ENCODE results near the gene RERG.

RERG gene

GRCh38 chr12:15183821-15184220, 37.4 kb downstream of the RERG start:
- DNase-seq, result no peak

DNA sequence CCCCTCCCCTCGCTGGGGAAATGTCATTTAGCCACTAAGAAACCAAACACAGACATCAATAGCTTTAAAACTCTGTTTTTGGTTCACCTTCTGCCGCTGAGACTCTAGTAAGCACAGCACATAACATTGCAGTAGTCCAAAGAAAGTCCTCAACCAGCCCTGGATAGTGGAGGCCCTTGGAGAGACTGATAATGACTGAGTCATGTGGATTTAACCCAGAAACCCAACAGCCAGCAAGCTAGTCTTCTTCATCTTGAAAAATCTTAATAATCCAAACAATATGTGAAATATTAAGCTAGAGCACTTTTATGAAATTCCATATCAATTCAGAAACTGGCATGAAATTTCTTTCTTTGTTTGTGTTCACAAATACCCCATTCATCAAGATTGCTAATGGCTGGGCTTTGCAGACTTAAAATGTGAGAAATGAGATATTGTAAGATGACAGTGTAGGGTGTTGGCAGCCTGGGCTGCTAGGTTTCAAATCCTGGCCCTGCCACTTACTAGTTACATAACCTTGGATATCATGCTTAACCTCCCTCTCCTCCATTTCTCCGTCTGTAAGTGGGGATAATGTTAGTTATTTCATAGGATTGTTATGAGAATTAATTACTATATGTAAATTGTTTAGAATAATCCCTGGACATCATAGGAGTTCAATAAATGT, 40.1 kb downstream of the RERG start:
- DNase-seq, result no peak

GRCh38 chr12:15180325-15180724, 40.9 kb downstream of the RERG start:
- DNase-seq, result no peak

GRCh38 chr12:15179672-15180071, 41.5 kb downstream of the RERG start:
- DNase-seq, result no peak

- DNase-seq, result no peak
Measured at GRCh38 chr12:15173142-15173541, 48.1 kb downstream of the RERG start.

DNA sequence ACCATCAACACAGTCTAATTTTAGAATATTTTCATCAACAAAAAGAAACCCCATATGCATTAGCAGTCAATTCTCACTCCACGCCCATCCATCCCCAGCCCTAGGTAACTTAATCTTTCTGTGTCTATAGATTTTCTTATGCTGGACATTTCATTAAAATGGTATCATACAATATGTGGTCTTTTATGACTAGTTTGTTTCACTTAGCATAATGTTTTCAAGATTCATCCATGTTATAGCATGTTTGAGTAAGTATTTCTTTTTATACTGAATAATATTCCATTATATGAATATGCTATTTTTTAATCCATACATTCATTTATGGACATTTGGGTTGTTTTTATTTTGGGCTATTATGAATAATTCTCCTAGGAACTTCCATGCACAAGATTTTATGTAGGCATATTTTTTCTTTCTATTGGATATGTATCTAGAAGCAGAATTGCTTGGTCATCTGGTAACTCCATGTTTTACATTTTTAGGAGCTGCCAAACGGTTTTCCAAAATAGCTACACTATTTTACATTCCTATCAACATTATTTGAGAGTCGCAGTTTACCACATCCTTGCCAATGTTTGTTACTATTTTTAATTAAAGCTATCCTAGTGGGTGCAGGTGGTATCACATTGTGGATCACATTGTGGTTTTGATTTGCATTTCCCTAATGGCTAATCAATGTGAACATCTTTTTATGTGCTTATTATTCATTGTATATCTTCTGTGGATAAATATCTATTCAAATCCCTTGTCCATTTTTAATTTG, 49.0 kb downstream of the RERG start:
- no peak for DNase-seq

DNA sequence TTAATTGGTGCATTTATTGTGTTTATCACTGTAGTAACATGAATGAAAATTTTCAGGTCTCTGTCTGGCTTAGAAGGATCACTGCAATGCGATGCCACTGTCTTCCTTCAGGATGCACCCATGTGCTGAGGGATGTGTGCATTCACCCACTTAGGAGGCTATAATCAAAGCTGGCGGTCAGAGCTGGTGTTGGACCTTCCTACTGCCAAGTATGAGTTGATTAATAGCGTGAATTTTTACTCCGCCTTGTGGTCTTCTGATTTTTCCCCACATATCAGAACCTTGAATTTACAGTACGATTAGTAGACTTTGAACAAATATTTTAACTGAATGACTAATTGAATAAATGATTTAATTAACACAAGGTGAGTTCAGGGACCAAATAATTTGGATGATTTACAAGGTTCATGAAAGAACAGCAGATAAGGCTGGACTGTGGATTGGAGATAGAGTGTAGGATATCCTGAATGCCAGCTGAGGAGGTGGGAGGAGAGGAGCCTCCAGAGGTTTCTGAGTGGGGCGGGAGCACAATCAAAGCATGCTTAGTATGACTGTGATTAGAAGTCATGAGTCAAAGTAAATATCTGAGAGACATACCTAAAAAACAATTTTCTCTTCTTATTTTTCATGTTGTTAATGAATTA, 50.1 kb downstream of the RERG start:
- DNase-seq, result no peak

- DNase-seq, result no peak
Measured at GRCh38 chr12:15168026-15168678, 53.1 kb downstream of the RERG start.

GRCh38 chr12:15165012-15165659, 56.1 kb downstream of the RERG start:
- DNase-seq, result no peak

DNA sequence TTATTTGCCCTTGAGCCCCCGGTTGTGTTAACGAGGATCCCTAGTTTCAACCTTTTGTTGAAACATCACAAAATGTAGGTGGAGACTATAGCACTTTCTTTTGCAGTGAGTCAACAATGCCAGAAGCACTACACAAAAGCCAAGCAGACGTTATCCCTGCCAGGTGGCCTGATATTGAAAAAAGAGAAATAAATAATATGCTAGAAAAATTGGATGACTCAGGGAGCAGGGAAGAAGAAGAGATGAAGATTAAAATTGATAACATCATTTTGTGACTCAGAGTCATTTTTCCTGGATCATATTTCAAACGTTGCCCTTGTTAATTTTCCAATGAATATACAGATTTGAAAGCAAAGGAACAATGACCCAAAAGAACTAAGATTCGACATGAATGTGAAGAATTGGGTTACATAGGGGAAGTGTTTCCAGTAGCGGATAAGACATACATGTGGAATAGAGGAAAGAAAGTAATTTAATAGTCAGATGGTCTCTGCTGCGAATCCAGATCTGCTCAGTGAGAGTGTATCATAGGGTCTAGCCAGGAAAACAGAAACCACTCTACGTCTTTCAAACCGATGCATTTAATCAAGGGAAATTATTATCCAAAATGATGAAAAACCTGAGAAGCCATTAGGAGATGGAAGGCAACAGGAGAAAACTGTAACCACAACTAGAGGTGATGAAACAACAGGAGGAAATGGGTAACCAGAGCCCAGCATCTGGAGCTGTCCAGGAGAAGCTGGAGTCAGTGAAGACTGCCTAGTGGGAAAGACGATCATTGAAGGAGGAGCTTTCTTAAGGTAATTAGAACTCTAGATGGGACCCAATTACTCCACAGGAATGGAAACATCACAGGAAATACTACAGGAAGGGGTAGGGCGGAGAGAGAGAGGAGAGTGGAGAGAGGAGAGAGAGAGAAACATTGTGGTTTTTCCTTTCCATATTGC, 57.9 kb downstream of the RERG start:
- no peak for DNase-seq

DNA sequence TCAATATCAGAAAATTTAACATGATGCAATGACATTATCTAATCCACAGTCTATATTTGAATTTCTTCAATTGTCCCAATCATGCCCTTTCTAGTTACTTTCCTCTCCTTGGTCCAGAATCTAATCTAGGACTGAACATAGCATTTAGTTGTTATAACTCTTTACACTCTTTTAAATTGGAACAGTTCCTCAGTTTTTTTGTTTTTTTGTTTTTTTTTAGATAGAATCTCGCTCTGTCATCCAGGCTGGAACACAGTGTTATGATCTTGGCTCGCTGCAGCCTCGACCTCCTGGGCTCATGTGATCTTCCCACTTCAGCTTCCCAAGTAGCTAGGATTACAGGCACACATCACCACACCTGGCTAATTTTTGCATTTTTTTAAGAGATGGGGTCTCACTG, 63.1 kb downstream of the RERG start:
- DNase-seq, result no peak

DNA sequence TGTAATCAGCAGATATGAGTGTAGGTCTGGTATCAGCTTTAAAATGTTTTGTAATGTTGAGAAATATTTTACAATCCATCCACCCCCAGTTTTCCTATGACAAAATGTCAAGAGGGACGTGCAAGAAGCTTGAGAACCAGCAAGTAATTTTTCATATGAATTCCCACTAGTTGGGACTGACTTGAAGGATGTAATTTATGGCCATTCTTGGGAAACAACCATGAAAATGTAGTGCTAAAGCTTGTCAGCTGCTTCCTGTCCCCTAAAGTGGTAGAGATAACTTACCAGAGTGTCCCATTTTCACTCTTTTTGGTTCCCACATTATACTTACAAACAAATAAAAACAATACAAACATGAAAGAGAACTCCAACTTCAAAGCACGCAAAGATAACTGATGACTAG, 63.9 kb downstream of the RERG start:
- DNase-seq, result no peak

DNA sequence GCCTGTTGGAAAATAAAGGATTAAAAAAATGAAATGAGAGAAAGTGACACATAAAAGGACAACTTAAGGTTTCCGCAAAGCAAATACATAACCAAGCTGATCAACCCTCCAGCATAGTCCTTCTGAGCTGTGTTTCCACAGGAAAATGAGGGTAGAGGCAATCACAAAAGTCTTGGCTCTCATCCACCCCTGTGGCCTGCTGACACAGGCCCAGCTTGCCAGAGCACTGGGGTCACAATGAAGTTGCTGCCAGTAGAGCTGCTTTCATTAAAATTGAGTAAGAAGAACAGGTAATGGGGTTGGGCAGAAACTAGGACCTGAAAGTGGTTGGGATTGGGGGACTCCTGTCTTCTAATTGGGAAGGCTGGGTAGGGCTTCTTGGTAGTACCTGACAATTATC, 65.9 kb downstream of the RERG start:
- DNase-seq, result no peak

DNA sequence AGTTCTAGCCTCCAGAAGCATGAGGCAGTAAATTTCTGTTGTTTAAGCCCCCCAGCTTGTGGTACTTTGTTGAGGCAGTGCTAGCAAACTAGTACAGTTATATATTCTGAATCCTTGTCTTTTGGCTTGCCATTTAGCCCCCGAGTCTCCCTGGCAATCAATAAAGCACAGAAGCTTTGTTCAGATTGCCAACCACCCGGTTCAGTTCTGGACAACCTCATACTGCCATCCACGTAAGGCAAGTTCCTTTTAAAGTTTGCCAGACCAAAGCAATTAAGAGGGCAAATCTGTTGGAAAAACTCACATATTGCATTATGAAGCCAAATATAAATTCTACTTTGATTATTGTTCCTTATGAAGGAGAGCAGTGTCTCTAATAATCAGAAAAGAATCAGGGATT, 67.1 kb downstream of the RERG start:
- no peak for DNase-seq

GRCh38 chr12:15152868-15153267, 68.3 kb downstream of the RERG start:
- DNase-seq, result no peak

- no peak for DNase-seq
Measured at GRCh38 chr12:15152456-15152855, 68.8 kb downstream of the RERG start.

DNA sequence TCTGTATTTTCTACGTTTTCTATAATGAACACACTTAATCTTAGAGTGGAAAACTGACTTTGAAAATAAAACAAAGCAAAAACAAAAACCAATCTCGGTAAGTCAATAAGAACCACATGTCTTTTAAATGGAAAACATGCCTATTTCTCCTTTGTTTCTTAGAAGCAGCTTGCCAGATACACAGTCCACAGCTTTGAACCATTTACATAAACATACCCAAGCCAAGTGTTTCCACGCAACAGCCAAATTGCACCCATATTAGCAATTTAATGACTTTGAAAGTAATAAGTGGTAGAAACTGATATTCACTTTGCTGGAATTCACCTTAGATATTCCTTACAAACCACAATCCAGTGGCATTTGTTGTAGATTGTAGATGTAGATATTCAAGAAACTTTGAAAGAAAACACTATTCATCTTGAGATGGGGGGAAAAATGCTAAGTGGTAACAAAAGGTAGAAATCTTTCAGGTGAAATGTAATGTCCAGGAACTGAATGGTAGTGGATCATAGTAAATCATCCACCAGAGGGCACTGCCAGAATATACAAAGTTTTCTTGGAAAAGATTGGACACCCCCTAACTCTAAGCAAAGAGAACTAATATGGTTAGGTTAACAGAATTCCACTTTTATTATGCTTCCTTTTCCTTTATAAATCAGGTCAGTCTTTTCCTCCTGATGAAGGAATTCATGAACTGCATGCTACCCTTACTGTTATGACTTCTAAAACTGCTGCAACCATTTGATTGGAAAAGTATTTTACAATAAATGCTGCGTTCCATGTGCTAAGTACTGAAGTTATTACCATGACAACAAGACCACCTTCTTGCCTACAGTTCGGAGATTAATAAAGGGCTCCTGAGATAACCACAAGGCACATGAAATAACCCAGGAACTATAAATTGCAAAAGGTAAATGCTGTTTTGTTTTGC, 69.8 kb downstream of the RERG start:
- peak; percentile 31 for DNase-seq

GRCh38 chr12:15146585-15146984, 74.6 kb downstream of the RERG start:
- DNase-seq, result no peak

DNA sequence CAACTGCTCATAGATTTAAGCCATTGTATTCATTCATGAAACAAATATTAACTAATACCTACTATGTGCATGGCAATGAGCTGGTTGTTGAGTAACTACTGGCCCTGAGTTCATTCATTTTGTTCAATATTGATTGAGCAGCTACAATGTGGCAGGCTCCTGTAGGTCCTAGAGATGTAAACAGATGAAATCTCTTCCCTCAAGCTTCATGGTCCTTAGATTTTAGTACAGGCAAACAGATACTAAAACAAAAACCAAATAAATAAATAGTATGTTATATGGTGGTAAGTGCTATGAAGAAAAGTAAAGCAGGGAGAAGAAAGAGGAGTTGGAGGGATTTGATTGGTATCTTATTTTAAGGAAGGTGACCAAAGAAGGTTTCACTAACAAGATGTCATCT, 77.8 kb downstream of the RERG start:
- no peak for DNase-seq

DNA sequence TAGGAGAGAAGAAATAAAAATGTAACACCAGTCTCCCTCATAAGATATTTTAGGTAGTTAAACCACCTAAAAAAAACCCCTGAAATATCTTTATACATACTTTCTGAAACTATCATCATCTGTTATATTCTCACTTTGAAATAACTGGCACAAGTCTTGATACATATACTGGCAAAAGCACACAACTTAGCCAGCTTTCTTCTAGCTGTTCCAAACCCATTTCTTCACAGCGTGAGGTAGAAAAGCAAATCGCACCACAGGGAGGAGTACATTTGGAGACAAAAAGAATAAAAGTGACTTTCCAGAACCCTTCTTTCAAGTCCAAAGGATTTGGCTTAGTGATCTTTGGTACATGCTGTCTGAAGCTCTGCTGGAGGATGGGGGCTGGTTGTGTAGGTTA, 78.5 kb downstream of the RERG start:
- no peak for DNase-seq

GRCh38 chr12:15131431-15131830, 89.8 kb downstream of the RERG start:
- DNase-seq, result no peak
